Measurements from ENCODE around the gene MYOG.

DNA sequence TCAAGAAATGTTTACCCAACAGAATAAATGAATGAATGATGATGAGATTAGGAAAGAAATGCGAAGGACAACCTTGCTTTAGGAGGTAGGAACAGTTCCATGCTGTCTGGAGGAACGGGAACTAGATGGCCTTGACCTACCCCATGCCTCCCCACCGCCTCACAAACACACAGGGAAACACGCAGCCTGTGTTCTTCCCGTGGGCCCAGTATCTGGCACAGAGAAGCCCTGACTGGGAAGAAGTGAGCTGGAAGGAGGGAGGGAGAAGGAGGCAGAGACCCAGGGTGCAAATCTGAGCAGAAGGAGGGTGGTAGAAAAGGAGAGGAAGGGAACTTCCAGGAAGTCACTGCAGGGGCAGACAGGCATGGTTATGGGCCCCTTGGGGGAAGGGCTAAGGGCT, 38.2 kb upstream of the MYOG start:
- TF ChIP-seq BHLHE40 (IDR thresholded peaks at IDR 0.05; ENCODE audit: low read length), result no peak
- TF ChIP-seq RORA (CRISPR knock-in tag; IDR thresholded peaks at IDR 0.05), result no peak
- no peak for TF ChIP-seq IRF2 (CRISPR knock-in tag; IDR thresholded peaks at IDR 0.05)
- TF ChIP-seq, protein P1, sequence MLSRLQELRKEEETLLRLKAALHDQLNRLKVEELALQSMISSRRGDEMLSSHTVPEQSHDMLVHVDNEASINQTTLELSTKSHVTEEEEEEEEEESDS (CRISPR knock-in tag; IDR thresholded peaks at IDR 0.05; ENCODE audit: borderline replicate concordance), result no peak
- TF ChIP-seq GTF2F1 (IDR thresholded peaks at IDR 0.05; ENCODE audit: low read length), result no peak
- TF ChIP-seq, protein P2, sequence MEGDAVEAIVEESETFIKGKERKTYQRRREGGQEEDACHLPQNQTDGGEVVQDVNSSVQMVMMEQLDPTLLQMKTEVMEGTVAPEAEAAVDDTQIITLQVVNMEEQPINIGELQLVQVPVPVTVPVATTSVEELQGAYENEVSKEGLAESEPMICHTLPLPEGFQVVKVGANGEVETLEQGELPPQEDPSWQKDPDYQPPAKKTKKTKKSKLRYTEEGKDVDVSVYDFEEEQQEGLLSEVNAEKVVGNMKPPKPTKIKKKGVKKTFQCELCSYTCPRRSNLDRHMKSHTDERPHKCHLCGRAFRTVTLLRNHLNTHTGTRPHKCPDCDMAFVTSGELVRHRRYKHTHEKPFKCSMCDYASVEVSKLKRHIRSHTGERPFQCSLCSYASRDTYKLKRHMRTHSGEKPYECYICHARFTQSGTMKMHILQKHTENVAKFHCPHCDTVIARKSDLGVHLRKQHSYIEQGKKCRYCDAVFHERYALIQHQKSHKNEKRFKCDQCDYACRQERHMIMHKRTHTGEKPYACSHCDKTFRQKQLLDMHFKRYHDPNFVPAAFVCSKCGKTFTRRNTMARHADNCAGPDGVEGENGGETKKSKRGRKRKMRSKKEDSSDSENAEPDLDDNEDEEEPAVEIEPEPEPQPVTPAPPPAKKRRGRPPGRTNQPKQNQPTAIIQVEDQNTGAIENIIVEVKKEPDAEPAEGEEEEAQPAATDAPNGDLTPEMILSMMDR (CRISPR knock-in tag; IDR thresholded peaks at IDR 0.05), result no peak
- no peak for TF ChIP-seq POLR2AphosphoS5 (IDR thresholded peaks at IDR 0.05; ENCODE audit: low read depth, low read length)
- TF ChIP-seq KLF13 (CRISPR knock-in tag; IDR thresholded peaks at IDR 0.05), result no peak
- no peak for TF ChIP-seq PAWR (CRISPR knock-in tag; IDR thresholded peaks at IDR 0.05; ENCODE audit: borderline replicate concordance)
- TF ChIP-seq CHD4 (IDR thresholded peaks at IDR 0.05; ENCODE audit: borderline replicate concordance, low read length), result no peak
- TF ChIP-seq ZNF850 (CRISPR knock-in tag; conservative IDR thresholded peaks at IDR 0.05), result no peak
- TF ChIP-seq MAFF (IDR thresholded peaks at IDR 0.05; ENCODE audit: low read depth, low read length), result no peak
